ENCODE measurements around the gene ALK.

ALK gene

DNA sequence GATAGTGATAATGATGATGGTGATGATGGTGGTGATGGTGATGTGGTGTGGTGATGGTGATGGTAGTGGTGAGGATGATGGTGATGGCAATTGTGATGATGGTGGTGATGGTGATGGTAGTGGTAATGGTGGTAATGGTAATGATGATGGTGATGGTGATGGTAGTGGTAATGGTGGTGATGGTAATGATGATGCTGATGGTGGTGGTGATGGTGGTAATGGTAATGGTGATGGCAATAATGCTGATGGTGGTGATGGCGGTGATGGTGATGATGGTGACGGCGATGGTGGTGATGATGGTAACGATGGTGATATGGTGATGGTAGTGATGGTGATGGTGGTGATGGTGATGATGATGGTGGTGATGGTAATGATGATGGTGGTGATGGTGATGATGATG is 45.0 kb downstream of the ALK start:
- H3K4me3 ChIP-seq (IDR thresholded peaks at IDR 0.05; ENCODE audit: insufficient read depth, low read depth, low read length) = no peak overlapping the region
- no peaks in the 10 kb centered on the region for H3K79me2 ChIP-seq (ENCODE audit: insufficient read depth, low read depth)
- TF ChIP-seq, protein P1, sequence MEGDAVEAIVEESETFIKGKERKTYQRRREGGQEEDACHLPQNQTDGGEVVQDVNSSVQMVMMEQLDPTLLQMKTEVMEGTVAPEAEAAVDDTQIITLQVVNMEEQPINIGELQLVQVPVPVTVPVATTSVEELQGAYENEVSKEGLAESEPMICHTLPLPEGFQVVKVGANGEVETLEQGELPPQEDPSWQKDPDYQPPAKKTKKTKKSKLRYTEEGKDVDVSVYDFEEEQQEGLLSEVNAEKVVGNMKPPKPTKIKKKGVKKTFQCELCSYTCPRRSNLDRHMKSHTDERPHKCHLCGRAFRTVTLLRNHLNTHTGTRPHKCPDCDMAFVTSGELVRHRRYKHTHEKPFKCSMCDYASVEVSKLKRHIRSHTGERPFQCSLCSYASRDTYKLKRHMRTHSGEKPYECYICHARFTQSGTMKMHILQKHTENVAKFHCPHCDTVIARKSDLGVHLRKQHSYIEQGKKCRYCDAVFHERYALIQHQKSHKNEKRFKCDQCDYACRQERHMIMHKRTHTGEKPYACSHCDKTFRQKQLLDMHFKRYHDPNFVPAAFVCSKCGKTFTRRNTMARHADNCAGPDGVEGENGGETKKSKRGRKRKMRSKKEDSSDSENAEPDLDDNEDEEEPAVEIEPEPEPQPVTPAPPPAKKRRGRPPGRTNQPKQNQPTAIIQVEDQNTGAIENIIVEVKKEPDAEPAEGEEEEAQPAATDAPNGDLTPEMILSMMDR (conservative IDR thresholded peaks at IDR 0.05; ENCODE audit: low read depth, low read length) = no peak
- no peak overlapping the region for H3K4me2 ChIP-seq
- H3K36me3 ChIP-seq (ENCODE audit: insufficient read depth) = no peaks in the 10 kb centered on the region
- no peak overlapping the region for H3K27ac ChIP-seq
- H3K4me1 ChIP-seq (ENCODE audit: low read depth, poor library complexity, severe bottlenecking) = no peaks in the 10 kb centered on the region
- no peak overlapping the region for H2AFZ ChIP-seq (ENCODE audit: low read depth)
- H3K9ac ChIP-seq = no peak overlapping the region
- H3K27me3 ChIP-seq (ENCODE audit: insufficient read depth, low read depth) = no peaks in the 10 kb centered on the region
- no peaks in the 10 kb centered on the region for H4K20me1 ChIP-seq (ENCODE audit: insufficient read depth)

DNA sequence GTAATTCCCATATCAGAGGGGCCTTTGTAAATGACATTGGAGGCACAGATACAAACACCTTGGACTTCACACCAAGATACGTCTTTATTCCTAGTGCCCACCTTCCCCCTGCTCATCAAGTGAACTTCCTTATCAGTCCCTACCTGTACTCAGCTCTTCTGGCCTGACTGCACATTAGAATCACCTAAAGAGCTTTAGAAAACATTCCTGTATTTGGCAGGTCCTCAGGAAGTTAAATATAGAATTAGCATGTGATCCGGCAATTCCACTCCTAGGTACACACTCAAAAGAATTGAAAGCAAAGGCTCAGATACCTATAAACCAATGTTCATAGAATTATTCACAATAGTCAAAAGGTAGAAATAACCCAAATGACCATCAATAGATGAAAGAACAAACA is 46.6 kb downstream of the ALK start:
- Histone ChIP-seq H3K4me3 (IDR thresholded peaks at IDR 0.05; ENCODE audit: insufficient read depth, low read depth, low read length) (no peak overlapping the region), H3K4me1 (ENCODE audit: low read depth, poor library complexity, severe bottlenecking) (no peaks in the 10 kb centered on the region), H3K27me3 (ENCODE audit: insufficient read depth, low read depth) (no peaks in the 10 kb centered on the region), H3K36me3 (ENCODE audit: insufficient read depth) (no peaks in the 10 kb centered on the region), H3K27ac (no peak overlapping the region), H4K20me1 (ENCODE audit: insufficient read depth) (no peaks in the 10 kb centered on the region), H2AFZ (ENCODE audit: low read depth) (no peak overlapping the region), H3K9ac (no peak overlapping the region), H3K4me2 (no peak overlapping the region), H3K79me2 (ENCODE audit: insufficient read depth, low read depth) (no peaks in the 10 kb centered on the region)
- TF ChIP-seq, protein P1 (conservative IDR thresholded peaks at IDR 0.05; ENCODE audit: low read depth, low read length) = no peak

DNA sequence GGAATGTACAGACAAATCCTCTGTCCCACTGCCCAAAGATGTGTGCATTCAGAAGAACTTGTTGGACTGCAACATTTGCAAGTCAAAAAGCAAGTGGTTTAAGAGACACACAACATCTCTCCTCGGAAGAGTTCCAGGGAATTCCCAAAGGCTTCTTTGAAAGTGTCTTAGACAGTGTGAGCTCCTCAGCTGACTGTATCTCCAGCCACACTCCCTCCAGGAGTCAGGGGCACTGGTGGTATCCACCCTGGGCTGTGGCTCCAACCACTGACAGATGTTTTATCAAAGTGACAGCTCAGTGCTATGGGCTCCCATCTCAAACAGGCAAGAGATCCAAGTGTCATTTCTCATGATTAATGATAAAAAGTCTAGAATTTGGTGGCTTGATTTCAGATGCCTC is 48.5 kb downstream of the ALK start:
- TF ChIP-seq, protein P1 (conservative IDR thresholded peaks at IDR 0.05; ENCODE audit: low read depth, low read length) = no peak
- no peak overlapping the region for H3K4me3 ChIP-seq (IDR thresholded peaks at IDR 0.05; ENCODE audit: insufficient read depth, low read depth, low read length)
- no peak overlapping the region for H2AFZ ChIP-seq (ENCODE audit: low read depth)
- H3K27ac ChIP-seq = no peak overlapping the region
- no peak overlapping the region for H3K9ac ChIP-seq
- H4K20me1 ChIP-seq (ENCODE audit: insufficient read depth) = no peaks in the 10 kb centered on the region
- H3K4me2 ChIP-seq = no peak overlapping the region
- no peaks in the 10 kb centered on the region for H3K36me3 ChIP-seq (ENCODE audit: insufficient read depth)
- no peaks in the 10 kb centered on the region for H3K79me2 ChIP-seq (ENCODE audit: insufficient read depth, low read depth)
- no peaks in the 10 kb centered on the region for H3K4me1 ChIP-seq (ENCODE audit: low read depth, poor library complexity, severe bottlenecking)
- H3K27me3 ChIP-seq (ENCODE audit: insufficient read depth, low read depth) = no peaks in the 10 kb centered on the region

DNA sequence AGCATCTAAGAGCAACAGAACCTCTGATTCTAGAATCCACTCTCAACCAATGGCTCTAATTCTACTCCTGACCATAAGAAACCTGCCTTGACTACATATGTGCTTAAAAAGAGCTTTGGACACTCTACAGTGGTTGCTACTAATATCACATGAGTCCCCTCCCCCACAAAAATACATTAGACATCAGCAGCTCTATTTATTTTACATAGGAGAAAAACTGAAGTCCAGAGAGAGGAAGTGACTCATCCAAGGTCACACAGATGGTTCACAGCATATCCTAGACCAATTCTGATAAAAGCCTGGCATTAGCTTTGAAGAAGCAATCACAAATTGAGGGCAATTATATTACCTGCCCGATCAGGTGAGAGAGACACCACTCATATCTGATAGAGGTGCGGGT is 49.8 kb downstream of the ALK start:
- TF ChIP-seq, protein P1 (conservative IDR thresholded peaks at IDR 0.05; ENCODE audit: low read depth, low read length) = no peak
- no peak overlapping the region for H3K9ac ChIP-seq
- no peaks in the 10 kb centered on the region for H3K36me3 ChIP-seq (ENCODE audit: insufficient read depth)
- no peaks in the 10 kb centered on the region for H3K4me1 ChIP-seq (ENCODE audit: low read depth, poor library complexity, severe bottlenecking)
- H3K4me3 ChIP-seq (IDR thresholded peaks at IDR 0.05; ENCODE audit: insufficient read depth, low read depth, low read length) = no peak overlapping the region
- H3K27ac ChIP-seq = no peak overlapping the region
- no peak overlapping the region for H3K4me2 ChIP-seq
- H3K27me3 ChIP-seq (ENCODE audit: insufficient read depth, low read depth) = no peaks in the 10 kb centered on the region
- H4K20me1 ChIP-seq (ENCODE audit: insufficient read depth) = no peaks in the 10 kb centered on the region
- H3K79me2 ChIP-seq (ENCODE audit: insufficient read depth, low read depth) = no peaks in the 10 kb centered on the region
- H2AFZ ChIP-seq (ENCODE audit: low read depth) = no peak overlapping the region

DNA sequence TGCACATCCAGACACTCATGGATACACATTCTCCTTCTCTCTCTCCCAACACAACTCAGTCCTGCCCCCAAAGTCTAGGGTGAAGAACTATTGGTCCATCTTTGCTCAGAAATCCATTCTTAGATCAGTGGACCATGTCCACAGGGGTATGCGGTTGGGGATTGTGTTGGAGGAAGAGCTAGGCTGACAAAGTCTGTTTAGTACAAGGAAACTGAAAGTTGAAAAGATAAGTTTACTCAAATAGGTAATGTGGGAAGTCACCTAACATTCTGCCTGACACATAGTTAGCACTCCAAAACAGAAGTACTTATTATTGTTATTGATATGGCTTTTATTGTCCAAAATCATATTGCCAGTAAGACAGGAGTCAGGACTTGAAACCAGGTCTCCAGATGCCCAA is 55.9 kb downstream of the ALK start:
- Histone ChIP-seq H3K27me3 (ENCODE audit: insufficient read depth, low read depth) (no peaks in the 10 kb centered on the region), H2AFZ (ENCODE audit: low read depth) (no peak overlapping the region), H3K4me1 (ENCODE audit: low read depth, poor library complexity, severe bottlenecking) (no peaks in the 10 kb centered on the region), H3K36me3 (ENCODE audit: insufficient read depth) (no peaks in the 10 kb centered on the region), H3K79me2 (ENCODE audit: insufficient read depth, low read depth) (no peaks in the 10 kb centered on the region), H3K9ac (no peak overlapping the region), H3K4me3 (IDR thresholded peaks at IDR 0.05; ENCODE audit: insufficient read depth, low read depth, low read length) (no peak overlapping the region), H3K27ac (no peak overlapping the region), H4K20me1 (ENCODE audit: insufficient read depth) (no peaks in the 10 kb centered on the region), H3K4me2 (no peak overlapping the region)
- TF ChIP-seq, protein P1 (conservative IDR thresholded peaks at IDR 0.05; ENCODE audit: low read depth, low read length) = no peak
